ENCODE results near the gene CALCOCO2.

Gene CALCOCO2

DNA sequence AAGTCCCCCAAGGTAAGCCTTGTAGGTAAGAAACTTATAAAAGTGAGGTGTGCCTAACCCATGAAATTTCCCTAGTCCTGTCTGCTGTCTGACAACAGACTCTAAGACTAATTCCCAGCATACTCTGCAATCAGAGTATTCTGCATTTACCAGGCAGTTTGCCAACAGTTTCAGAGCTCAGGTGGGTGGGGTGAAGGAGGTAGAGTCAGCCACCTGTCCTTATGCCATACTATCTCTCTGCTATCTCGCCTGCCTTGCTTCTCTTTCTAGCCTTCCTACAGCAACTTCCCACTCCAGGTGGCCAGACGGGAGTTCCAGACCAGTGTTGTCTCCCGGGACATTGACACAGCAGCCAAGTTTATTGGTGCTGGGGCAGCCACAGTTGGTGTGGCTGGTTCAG is 64.1 kb downstream of the CALCOCO2 start:
- no peaks in the 10 kb centered on the region for H3K27me3 ChIP-seq (ENCODE audit: control insufficient read depth, insufficient read depth, low read length, poor library complexity, severe bottlenecking)
- H3K4me3 ChIP-seq (ENCODE audit: insufficient read depth, low read depth, low read length), result no peak overlapping the region
- 93 to 97% methylated on average over 3 of the region's 3 CpGs for WGBS, 2 experiments
- no peaks in the 10 kb centered on the region for H3K9me3 ChIP-seq (ENCODE audit: control insufficient read depth, low read length)
- H3K4me1 ChIP-seq (ENCODE audit: control insufficient read depth, insufficient read depth, low read length), result peaks cover 4% of the 10 kb centered on the region
- no peak overlapping the region for H3K27ac ChIP-seq (ENCODE audit: insufficient read depth, low read depth, low read length, poor library complexity, severe bottlenecking)
- no peaks in the 10 kb centered on the region for H3K36me3 ChIP-seq (ENCODE audit: control insufficient read depth, insufficient read depth, low read length)

DNA sequence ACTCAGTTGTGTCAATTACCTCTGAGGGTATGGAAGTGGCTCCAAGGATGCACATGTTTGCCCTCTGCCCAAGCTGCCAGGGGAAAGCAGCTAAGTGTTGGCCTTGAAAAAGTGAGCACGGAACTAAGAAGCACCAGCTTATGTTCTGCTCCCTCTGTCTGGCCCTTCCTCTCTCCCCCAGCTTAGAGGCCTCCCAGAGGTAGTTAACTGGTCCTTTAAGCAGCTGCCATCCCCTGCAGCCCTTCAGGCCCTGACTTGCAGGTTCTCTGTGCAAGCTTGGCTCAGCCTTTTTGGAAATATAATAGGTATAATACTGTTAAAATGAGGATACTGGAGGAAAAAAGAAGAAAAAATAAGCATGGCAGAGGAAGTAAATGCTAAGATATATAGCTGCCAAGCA is 70.4 kb downstream of the CALCOCO2 start:
- H3K27ac ChIP-seq (ENCODE audit: insufficient read depth, low read depth, low read length, poor library complexity, severe bottlenecking), result no peak overlapping the region
- no peaks in the 10 kb centered on the region for H3K4me1 ChIP-seq (ENCODE audit: control insufficient read depth, insufficient read depth, low read length)
- H3K4me3 ChIP-seq (ENCODE audit: insufficient read depth, low read depth, low read length), result no peak overlapping the region
- WGBS, 2 experiments, result 84 to 98% methylated on average over 1 of the region's 1 CpG
- H3K36me3 ChIP-seq (ENCODE audit: control insufficient read depth, insufficient read depth, low read length), result no peaks in the 10 kb centered on the region
- H3K27me3 ChIP-seq (ENCODE audit: control insufficient read depth, insufficient read depth, low read length, poor library complexity, severe bottlenecking), result no peaks in the 10 kb centered on the region
- H3K9me3 ChIP-seq (ENCODE audit: control insufficient read depth, low read length), result no peaks in the 10 kb centered on the region

DNA sequence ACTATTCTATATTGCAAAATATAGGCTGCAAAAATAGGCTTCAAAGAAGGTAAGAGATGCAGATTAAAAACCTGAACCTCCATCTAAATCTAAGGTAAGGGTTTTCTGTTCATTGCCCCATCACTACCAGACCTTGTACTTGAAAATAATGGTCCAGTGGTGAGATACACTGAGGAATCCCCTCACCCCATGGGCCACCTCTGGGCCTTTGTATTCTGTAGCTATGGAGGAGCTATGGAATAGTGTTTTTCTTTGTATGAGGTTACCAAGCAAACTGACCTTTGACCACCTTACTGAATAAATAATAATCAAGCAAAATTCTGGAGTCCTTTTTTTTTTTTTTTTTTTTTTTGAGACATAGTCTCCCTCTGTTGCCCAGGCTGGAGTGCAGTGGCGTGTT is 72.6 kb downstream of the CALCOCO2 start:
- no peaks in the 10 kb centered on the region for H3K4me1 ChIP-seq (ENCODE audit: control insufficient read depth, insufficient read depth, low read length)
- no peak overlapping the region for H3K27ac ChIP-seq (ENCODE audit: insufficient read depth, low read depth, low read length, poor library complexity, severe bottlenecking)
- H3K36me3 ChIP-seq (ENCODE audit: control insufficient read depth, insufficient read depth, low read length), result no peaks in the 10 kb centered on the region
- no peaks in the 10 kb centered on the region for H3K27me3 ChIP-seq (ENCODE audit: control insufficient read depth, insufficient read depth, low read length, poor library complexity, severe bottlenecking)
- H3K4me3 ChIP-seq (ENCODE audit: insufficient read depth, low read depth, low read length), result no peak overlapping the region
- H3K9me3 ChIP-seq (ENCODE audit: control insufficient read depth, low read length), result no peaks in the 10 kb centered on the region
- 75 to 83% methylated on average over 1 of the region's 1 CpG for WGBS, 2 experiments

DNA sequence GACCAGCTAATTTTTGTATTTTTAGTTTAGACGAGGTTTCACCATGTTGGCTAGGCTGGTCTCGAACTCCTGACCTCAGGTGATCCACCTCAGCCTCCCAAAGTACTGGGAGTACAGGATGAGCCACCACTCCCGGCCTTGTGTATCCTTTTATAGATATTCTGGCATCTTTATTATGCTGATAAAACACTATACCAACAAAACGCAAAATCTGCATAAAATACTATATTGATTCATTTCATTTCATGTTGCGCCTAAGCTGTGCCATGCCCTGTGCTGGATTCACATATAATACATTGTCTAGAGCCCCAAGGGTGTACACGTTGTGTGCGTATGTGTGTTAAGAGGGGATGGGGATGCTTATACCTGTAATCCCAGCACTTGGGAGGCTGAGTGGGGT is 73.6 kb downstream of the CALCOCO2 start:
- Histone ChIP-seq H3K27ac (ENCODE audit: insufficient read depth, low read depth, low read length, poor library complexity, severe bottlenecking) (no peak overlapping the region), H3K9me3 (ENCODE audit: control insufficient read depth, low read length) (no peaks in the 10 kb centered on the region), H3K36me3 (ENCODE audit: control insufficient read depth, insufficient read depth, low read length) (no peaks in the 10 kb centered on the region), H3K4me3 (ENCODE audit: insufficient read depth, low read depth, low read length) (no peak overlapping the region), H3K4me1 (ENCODE audit: control insufficient read depth, insufficient read depth, low read length) (peaks cover under 1% of the 10 kb centered on the region), H3K27me3 (ENCODE audit: control insufficient read depth, insufficient read depth, low read length, poor library complexity, severe bottlenecking) (no peaks in the 10 kb centered on the region)
- WGBS, 2 experiments, result 92 to 95% methylated on average over 7 of the region's 7 CpGs

DNA sequence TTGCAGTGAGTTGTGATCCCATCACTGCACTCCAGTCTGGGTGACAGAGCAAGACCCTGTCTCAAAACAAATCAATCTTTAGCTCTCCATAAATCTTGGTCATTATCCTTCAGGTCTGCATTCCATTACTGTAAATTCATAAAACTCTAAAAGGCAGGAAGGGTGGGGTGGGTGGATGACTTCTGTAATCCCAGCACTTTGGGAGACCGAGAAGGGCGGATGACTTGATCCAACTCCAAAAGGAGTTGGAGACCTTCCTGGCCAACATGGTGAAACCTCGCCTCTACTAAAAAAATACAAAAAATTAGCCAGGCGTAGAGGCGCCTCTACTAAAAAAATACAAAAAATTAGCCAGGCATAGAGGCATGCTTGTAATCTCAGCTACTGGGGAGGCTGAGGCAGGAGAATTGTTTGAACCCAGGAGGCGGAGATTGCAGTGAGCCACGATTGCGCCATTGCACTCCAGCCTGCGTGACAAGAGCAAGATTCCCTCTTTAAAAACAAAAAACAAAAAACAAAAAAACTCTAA is 75.2 kb downstream of the CALCOCO2 start:
- H3K27me3 ChIP-seq (ENCODE audit: control insufficient read depth, insufficient read depth, low read length, poor library complexity, severe bottlenecking), result no peaks in the 10 kb centered on the region
- no peaks in the 10 kb centered on the region for H3K9me3 ChIP-seq (ENCODE audit: control insufficient read depth, low read length)
- peaks cover 14% of the 10 kb centered on the region for H3K4me1 ChIP-seq (ENCODE audit: control insufficient read depth, insufficient read depth, low read length)
- 82 to 90% methylated on average over 9 of the region's 9 CpGs for WGBS, 2 experiments
- H3K27ac ChIP-seq (ENCODE audit: insufficient read depth, low read depth, low read length, poor library complexity, severe bottlenecking), result no peak overlapping the region
- H3K36me3 ChIP-seq (ENCODE audit: control insufficient read depth, insufficient read depth, low read length), result no peaks in the 10 kb centered on the region
- H3K4me3 ChIP-seq (ENCODE audit: insufficient read depth, low read depth, low read length), result no peak overlapping the region

DNA sequence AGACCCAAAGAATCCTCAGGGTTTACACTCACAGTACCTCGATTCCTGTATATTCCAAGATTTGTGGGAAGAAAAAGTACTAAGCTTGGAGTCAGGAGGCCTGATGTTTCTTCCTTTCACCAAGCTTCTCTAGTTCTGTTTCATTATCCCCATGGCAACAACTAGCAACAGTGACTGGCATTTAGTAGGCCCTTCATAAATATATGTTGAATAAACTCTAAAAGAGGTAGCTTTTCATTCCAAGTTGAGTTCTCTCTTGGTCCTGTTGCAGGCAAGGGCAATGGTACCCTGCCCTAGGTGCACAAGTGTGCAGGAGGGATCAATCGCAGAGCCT is 76.8 kb downstream of the CALCOCO2 start:
- Histone ChIP-seq H3K36me3 (ENCODE audit: control insufficient read depth, insufficient read depth, low read length) (peaks cover 6% of the 10 kb centered on the region), H3K27ac (ENCODE audit: insufficient read depth, low read depth, low read length, poor library complexity, severe bottlenecking) (peak overlapping the region; percentile 98), H3K27me3 (ENCODE audit: control insufficient read depth, insufficient read depth, low read length, poor library complexity, severe bottlenecking) (no peaks in the 10 kb centered on the region), H3K9me3 (ENCODE audit: control insufficient read depth, low read length) (no peaks in the 10 kb centered on the region), H3K4me3 (ENCODE audit: insufficient read depth, low read depth, low read length) (peak overlapping the region; percentile 84), H3K4me1 (ENCODE audit: control insufficient read depth, insufficient read depth, low read length) (peaks cover 14% of the 10 kb centered on the region)
- WGBS, 2 experiments, result 46 to 50% methylated on average over 2 of the region's 2 CpGs

DNA sequence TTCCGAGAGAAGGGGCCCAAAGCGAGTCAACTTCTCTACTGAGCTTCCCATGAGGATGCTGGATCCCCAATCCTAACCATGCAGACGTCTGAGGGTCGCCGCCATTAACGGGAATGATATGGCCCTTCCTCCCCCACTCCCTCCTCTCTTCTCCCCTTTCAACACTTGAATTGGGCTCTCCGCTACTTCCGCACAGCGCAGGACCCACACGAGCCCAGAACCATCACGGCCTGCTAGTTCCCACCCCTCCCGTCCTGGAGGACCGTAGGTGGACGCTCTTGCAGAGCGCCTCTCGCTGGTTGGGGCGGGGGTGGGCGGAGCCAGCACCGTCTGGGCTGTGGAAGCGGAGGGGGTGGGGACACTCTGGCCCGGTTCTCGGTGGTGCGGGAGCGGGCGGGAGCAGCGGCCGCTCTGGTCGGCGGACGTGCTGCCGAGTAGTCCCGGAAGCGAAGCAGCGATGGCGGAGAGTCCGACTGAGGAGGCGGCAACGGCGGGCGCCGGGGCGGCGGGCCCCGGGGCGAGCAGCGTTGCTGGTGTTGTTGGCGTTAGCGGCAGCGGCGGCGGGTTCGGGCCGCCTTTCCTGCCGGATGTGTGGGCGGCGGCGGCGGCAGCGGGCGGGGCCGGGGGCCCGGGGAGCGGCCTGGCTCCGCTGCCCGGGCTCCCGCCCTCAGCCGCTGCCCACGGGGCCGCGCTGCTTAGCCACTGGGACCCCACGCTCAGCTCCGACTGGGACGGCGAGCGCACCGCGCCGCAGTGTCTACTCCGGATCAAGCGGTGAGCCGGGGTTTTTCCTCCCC is 77.4 kb downstream of the CALCOCO2 start, which contains the start of gene UBE2Z:
Gene UBE2Z (plus strand): TSS at position 361 of the 797 bp plus-strand sequence. CDS start 97 bp downstream, at position 458.
- Histone ChIP-seq H3K27ac (ENCODE audit: insufficient read depth, low read depth, low read length, poor library complexity, severe bottlenecking) (peak within 1 kb of the TSS; percentile 98), H3K4me3 (ENCODE audit: insufficient read depth, low read depth, low read length) (peak within 1 kb of the TSS; percentile 84), H3K9me3 (ENCODE audit: control insufficient read depth, low read length) (no peaks in the 10 kb centered on the region), H3K36me3 (ENCODE audit: control insufficient read depth, insufficient read depth, low read length) (peaks cover 11% of the 10 kb centered on the region), H3K27me3 (ENCODE audit: control insufficient read depth, insufficient read depth, low read length, poor library complexity, severe bottlenecking) (no peaks in the 10 kb centered on the region), H3K4me1 (ENCODE audit: control insufficient read depth, insufficient read depth, low read length) (peaks cover 14% of the 10 kb centered on the region)
- 0 to 1% methylated on average over 81 of the region's 81 CpGs for WGBS, 2 experiments

DNA sequence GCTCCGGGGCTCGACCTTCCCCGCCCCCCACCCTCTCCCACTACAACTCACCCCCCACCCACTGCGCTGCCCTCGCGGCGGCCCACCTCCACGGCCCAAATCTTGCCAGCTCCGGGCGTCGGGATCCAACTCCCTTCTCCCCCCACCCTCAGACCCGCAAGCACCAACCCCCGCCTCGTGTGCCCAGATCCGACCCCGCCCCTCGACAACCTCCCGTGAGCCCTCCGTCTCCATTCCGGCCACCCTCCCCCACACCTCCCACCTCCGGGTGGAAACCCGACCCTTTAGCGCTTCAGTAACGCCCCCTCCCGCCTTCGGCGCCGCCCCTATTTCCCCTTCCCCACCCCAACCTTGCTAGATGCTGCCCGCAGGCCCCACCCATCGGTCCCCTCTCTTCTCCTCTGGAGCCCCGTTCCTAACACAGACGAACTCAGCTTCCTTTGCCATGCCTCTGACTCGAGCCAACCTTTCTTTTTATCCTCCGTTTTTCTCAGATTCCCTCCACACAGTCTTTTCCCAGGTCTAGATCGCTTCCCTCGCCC is 78.1 kb downstream of the CALCOCO2 start:
- peaks cover 11% of the 10 kb centered on the region for H3K36me3 ChIP-seq (ENCODE audit: control insufficient read depth, insufficient read depth, low read length)
- H3K27me3 ChIP-seq (ENCODE audit: control insufficient read depth, insufficient read depth, low read length, poor library complexity, severe bottlenecking), result no peaks in the 10 kb centered on the region
- peaks cover 14% of the 10 kb centered on the region for H3K4me1 ChIP-seq (ENCODE audit: control insufficient read depth, insufficient read depth, low read length)
- peak overlapping the region; percentile 81 for H3K27ac ChIP-seq (ENCODE audit: insufficient read depth, low read depth, low read length, poor library complexity, severe bottlenecking)
- WGBS, 2 experiments, result 0 to 1% methylated on average over 35 of the region's 36 CpGs
- H3K9me3 ChIP-seq (ENCODE audit: control insufficient read depth, low read length), result no peaks in the 10 kb centered on the region
- H3K4me3 ChIP-seq (ENCODE audit: insufficient read depth, low read depth, low read length), result peak overlapping the region; percentile 84

DNA sequence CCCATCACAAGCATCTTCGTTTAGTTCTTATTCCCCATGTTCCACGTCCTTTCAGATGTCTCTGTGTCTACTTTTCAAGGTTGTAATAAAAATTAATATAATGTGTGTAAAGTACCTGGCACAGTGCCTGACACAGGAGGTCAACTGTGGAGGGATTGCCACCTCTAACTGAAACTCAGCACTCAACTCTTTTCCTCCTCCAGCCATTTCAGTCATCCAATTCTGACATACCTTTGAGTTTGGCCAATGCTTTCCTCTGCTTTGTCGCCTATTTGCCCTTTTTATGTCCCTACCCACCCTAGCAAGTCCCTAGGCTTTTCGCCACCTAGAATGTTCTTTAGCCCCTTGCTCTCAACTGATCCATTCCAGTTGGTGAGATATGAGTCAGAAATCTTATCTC is 78.9 kb downstream of the CALCOCO2 start:
- H3K27ac ChIP-seq (ENCODE audit: insufficient read depth, low read depth, low read length, poor library complexity, severe bottlenecking), result no peak overlapping the region
- H3K9me3 ChIP-seq (ENCODE audit: control insufficient read depth, low read length), result no peaks in the 10 kb centered on the region
- H3K27me3 ChIP-seq (ENCODE audit: control insufficient read depth, insufficient read depth, low read length, poor library complexity, severe bottlenecking), result no peaks in the 10 kb centered on the region
- H3K4me3 ChIP-seq (ENCODE audit: insufficient read depth, low read depth, low read length), result peak overlapping the region; percentile 84
- H3K4me1 ChIP-seq (ENCODE audit: control insufficient read depth, insufficient read depth, low read length), result peaks cover 14% of the 10 kb centered on the region
- WGBS, 2 experiments, result 74 to 75% methylated on average over 3 to 4 of the region's 4 CpGs
- H3K36me3 ChIP-seq (ENCODE audit: control insufficient read depth, insufficient read depth, low read length), result peaks cover 11% of the 10 kb centered on the region

DNA sequence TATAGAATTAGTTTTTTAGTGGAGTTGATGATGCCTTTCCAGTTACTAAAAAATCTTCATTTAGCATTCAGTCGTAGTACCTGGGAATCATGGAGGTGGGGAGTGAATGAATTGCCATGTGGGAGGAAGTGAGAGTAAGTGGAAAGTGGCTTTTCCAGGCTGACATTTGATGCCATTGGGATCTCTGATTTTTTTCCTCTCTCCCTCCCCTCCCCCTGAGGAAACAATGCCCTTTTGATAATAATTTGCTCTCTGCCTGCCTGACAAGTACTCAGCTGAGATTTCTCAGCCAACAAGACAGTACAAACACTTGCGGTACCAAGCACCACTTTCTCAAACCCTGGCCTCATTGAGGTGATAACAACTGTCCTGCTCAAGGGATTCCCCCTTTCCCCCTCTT is 79.5 kb downstream of the CALCOCO2 start:
- Histone ChIP-seq H3K27me3 (ENCODE audit: control insufficient read depth, insufficient read depth, low read length, poor library complexity, severe bottlenecking) (no peaks in the 10 kb centered on the region), H3K4me1 (ENCODE audit: control insufficient read depth, insufficient read depth, low read length) (peaks cover 14% of the 10 kb centered on the region), H3K27ac (ENCODE audit: insufficient read depth, low read depth, low read length, poor library complexity, severe bottlenecking) (no peak overlapping the region), H3K4me3 (ENCODE audit: insufficient read depth, low read depth, low read length) (no peak overlapping the region), H3K36me3 (ENCODE audit: control insufficient read depth, insufficient read depth, low read length) (peaks cover 16% of the 10 kb centered on the region), H3K9me3 (ENCODE audit: control insufficient read depth, low read length) (no peaks in the 10 kb centered on the region)
- 91 to 93% methylated on average over 2 of the region's 2 CpGs for WGBS, 2 experiments

All from ectodermal cell (in vitro differentiated cells).